Activated T-helper 1 cell treated with anti-CD3 and anti-CD28 coated beads, Interleukin-2, amount 50 U/mL, for 16 hours (primary cell): Measurements from ENCODE around the gene SRSF7.
"Not testable (repeated sequence)": the region's sequence is repeated elsewhere in the genome, so short reads cannot be mapped to it uniquely, and the experiment has no call there.

Source experiments
- DNase-seq, 2 donors: peaks; one replicate each; pipeline ENCODE4 v3.0.0-alpha.2; 2020; ENCODE audit warnings: low read depth in 1 of 2, low spot score in 1 of 2

SRSF7 gene

DNA sequence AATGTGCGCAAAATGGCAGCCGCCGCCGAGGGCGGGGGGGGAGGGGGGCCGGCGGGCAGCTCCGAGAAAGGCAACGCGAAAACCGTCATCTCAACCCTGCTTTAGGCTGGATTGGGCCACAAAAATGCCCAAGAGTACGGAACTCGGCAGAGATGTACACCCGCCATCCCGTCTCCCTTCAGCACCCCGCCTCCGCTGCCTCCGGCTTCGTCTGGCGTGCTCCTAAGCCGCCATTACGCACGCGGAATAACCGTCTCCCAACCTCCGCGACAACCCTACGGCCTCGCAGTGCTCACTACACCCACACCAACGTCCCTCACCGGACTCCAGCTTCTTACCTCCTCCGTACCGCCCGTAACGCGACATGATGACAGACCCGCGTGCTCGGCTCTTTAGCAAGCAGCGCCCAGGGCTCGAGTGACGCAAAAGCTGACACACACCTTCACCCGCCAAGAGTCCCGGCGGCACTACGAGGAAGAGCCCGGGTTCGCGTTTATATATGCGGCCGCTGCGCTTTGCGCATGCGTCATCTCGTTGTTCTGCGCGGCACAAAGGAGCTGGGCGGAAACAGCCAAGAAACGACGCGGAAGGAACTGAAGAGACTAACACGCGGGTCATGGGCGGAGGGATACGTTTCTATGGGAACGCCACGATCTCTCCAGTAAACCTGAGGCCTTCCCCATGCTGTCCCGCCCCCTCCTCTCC, at the start of gene SRSF7:
SRSF7 (minus strand) TSS at position 471 of the 705 bp plus-strand sequence; CDS start at position 366, 105 bp downstream.
- peak; percentile 97 to 98 for DNase-seq

DNA sequence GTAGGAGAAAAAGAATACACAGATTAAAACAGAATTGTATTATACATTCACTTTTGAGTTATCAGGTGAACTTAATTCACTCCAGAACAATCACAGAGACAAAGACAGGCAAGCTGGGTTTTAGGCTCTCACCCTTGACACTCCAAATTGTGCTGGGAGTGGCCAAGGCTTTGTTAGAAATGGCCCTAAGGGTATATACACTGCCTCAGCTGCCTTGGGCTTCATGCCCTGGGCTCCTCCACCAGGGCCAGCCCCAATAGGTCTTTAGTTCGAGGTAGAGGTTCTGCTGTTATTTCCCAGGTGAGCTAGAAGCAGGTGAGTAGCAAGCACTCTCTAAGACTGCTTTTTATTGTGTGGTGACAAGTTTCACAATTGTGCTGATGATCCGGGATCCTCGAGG, 46.8 kb upstream of the SRSF7 start:
- no peak for DNase-seq

DNA sequence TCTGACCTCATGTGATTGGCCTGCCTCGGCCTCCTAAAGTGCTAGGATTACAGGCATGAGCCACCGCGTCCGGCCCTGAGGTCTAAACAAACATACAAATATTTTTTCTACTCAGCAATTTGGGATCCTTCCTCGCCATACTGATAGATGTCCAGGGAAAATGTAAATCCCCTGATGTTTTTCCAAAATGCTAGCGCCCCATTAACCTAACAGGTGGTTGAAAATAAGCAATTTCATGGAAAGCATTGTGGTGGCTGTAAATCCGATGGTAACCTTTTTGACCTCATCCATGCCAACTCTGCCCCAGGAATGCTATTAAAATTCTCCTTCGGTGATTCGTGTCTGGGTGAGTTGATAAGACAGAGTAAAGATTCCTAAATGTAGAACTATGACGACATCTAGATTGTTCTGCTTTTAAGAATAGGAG, 46.1 kb upstream of the SRSF7 start:
- no peak for DNase-seq

DNA sequence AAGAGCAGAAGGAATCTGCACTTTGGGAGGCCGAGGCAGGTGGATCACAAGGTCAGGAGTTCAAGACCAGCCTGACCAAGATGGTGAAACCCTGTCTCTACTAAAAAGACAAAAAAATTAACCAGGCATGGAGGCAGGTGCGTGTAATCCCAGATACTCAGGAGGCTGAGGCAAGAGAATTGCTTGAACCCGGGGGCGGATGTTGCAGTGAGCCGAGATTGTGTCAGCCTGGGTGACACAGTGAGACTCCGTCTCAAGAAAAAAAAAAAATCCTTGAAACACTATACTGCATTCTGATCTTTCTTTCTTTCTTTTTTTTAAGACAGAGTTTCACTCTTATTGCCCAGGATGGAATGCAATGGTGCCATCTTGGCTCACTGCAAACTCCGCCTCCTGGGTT, 43.9 kb upstream of the SRSF7 start:
- DNase-seq = not testable (repeated sequence)

DNA sequence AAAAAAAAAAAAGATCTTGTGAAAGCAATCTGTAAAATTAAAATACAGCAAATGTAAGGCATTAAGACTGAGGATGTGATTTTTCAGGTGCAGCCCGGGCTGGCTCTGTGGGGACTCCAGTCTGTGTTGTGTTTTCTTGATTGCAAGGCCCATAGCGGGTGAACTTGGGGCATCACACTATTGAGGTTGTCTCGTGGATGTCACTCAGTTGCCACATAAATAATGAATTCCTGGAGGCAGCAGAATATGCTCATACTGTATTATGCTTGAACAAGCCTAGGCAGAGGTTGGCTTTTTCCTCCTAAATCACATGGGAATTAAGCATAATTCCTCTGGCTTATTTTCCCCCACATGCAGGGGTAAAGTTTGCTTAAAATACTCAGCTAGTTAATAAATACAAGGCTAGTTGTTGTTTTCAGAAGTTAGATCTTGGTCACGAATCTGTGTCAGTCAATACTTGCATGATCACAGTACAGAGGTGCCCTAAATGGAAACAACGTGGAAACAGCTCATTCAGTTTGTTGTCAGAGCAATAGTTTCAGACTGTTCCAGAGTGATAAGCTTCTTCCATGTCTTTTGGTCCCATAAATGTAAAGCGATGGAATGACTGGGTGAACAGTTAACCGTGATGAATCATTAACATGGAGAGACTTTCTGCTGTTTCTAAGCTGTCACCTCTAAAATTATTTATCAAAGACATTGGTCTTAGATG, 43.2 kb upstream of the SRSF7 start:
- no peak for DNase-seq

DNA sequence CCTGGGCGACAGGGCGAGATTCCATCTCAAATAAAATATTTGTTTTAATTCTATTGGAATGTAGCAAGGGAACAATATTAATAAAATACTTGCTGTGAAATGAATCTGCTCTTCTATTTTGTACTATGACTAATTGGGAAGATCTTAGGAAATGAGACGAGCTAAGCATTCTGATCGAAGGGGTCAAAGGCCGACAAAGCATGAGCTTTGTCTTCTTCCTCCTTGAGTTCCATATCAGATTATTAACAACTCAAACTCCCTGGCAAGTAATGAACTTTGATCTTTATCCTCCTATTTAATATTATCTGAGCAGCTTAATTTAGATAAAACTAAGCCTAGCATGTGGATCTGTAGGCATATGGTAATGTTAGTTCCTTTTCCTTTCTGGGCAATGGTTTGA, 42.4 kb upstream of the SRSF7 start:
- DNase-seq = no peak

DNA sequence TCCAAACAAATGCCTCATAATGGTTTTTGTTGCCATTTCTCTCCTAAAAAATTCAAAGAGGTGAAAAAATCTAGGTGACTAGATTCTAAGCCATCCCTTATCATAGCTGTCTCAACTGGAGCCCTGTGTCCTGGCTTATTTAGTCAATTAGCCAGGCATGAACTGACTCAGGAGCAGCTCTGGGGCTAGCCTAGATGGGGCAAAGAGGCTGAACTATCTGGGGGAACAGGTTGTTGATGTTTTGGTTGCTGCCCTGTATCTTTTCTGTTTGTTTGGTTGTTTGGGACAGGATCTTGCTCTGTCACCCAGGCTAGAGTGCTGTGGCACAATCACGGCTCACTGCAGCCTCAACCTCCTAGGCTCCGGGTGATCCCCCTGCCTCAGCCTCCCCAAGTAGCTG, 41.6 kb upstream of the SRSF7 start:
- DNase-seq = no peak

DNA sequence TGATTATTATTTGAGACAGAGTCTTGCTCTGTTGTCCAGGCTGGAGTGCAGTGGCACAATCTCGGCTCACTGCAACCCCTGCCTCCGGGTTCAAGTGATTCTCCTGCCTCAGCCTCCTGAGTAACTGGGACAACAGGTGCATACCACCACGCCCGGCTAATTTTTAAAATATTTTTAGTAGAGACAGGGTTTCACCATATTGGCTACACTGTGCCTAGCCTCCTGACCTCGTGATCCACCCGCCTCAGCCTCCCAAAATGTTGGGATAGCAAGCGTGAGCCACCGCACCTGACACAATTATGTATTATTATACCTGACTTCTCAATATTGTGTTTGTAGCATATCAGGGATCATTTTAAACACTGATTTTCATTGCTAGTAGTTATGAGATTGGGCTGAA, 41.2 kb upstream of the SRSF7 start:
- not testable (repeated sequence) for DNase-seq

DNA sequence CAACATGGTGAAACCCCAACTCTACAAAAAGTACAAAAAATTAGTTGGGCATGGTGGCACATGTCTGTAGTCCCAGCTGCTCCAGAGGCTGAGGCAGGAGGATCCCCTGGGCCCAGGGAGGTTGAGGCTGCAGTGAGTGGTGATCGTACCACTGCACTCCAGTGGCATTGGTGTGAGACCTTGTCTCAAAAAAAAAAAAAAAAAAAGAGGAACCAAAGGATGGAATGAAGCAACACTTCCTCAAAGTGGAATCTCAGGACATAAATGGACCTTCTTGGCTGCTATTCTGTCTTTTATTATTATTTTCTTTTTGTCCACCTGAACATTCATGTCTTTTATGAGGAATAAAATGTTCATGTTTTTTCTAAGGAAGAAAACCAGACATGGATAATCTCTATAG, 40.6 kb upstream of the SRSF7 start:
- no peak for DNase-seq

DNA sequence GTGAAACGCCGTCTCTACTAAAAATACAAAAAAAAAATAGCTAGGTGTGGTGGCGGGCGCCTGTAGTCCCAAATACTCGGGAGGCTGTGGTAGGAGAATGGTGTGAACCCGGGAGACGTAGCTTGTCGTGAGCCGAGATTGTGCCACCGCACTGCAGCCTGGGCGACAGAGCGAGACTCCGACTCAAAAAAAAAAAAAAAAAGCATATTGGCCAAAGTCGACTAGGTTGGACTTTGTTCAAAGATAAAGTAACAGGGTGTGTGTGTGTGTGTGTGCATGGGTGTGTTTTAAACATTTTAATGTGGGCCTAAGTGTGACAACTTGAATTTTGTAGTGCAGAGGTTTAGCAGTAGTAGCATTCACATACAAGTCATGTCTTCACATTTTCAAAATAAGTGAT, 38.5 kb upstream of the SRSF7 start:
- no peak for DNase-seq

DNA sequence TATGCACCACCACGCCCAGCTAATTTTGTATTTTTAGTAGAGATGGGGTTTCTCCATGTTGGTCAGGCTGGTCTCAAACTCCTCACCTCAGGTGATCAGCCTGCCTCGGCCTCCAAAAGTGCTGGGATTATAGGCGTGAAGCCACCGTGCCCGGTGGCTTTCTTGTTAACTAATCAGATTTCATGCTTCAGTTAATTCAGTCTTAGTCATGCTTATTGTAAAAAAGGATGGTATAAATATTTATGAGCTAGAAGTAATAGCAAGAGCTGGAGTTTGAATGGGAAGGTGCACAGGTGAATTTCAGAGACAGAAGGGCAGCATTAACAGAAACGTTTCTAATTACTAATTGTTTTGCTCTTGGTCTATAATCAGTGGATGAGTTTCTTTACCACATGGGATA, 37.1 kb upstream of the SRSF7 start:
- DNase-seq = no peak

DNA sequence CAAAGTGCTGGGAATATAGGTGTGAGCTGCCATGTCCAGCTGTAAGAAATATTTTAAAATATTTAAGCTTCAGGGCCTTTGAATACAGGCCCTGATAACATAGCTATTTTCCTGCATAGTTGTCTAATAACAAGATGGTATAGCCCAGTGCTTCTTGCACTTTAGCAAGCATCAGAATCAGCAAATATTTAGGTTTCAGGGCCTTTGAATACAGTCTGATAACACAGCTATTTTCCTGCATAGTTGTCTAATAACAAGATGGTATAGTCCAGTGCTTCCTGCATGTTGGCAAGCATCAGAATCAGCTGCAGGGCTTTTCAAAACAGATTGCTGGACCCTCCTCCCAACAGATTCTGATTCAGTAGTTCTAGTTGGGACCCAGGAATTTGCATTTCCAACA, 32.4 kb upstream of the SRSF7 start:
- no peak for DNase-seq

DNA sequence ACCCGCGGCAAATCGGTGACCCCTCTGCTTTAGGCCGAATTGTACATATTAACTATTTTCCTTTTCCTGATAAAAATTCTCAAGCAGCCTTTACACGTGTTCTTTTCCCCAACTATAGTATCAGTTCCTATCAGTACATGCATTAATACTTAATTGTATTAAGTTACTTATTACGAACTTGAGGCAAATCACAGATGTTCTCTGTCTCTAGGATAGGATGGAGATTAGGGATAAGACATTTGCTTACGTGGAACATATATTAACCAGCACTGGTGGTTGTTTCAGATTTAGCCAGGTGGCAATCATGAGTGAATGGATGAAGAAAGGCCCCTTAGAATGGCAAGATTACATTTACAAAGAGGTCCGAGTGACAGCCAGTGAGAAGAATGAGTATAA, 27.5 kb upstream of the SRSF7 start:
- no peak for DNase-seq

DNA sequence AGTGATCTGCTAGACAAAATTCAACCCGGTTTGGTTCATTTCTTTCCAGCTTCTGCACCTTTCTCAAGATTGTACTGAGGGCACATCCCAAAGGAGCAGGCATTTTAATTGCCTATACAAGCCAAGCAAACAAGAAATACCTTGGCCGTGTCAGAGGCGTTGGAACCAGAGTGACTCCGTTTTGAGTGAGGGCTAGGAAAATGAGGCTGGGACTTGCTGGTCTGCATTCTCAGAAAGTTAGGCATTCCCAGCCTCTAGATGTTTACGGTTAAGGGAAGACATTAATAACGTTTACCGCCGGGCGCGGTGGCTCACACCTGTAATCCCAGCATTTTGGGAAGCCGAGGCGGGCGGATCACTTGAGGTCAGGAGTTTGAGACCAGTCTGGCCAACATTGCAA, 25.4 kb upstream of the SRSF7 start:
- no peak for DNase-seq

DNA sequence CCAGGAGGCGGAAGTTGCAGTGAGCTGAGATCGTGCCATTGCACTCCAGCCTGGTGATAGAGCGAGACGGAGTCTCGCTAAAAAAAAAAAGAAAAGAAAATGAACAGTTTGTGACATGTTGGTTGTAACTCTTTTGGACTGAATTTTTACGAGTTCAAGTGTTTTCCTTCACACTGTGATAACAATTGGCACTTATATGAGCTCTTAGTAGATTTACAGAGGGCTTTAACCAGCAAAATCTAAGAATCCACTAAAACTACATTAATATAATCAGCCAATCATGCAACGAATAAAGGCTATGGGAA, 24.7 kb upstream of the SRSF7 start:
- no peak for DNase-seq

DNA sequence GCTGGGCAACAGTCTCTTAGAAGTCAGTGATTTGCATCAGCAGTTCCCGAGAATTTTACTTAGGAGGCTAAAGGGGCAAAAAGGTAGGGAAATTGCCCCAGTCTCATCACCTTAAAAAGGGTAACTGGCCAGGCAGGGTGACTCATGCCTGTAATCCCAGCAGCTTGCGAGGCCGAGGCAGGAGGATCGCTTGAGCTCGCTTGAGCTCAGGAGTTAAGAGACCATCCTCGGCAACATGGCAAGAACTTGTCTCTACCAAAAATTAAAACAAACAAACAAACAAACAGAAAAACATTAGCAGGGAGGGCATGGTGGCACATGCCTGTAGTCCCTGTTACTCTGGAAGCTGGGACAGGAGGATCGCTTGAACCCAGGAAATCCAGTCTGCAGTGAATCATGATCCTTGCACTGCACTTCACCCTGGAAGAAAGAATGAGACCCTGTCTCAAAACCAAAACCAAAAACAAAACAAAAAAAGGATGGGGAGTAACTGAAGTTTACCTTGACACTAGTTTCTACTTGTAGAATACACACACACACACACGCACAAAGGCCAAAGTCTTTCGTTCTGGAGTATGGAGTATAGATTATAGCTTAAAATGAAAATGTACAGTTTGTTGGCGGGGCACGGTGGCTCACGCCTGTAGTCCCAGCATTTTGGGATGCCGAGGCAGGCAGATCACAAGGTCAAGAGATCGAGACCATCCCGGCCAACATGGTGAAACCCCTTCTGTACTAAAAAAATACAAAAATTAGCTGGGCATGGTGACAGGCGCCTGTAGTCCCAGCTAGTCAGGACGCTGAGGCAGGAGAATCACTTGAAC, 24.1 kb upstream of the SRSF7 start:
- no peak for DNase-seq

DNA sequence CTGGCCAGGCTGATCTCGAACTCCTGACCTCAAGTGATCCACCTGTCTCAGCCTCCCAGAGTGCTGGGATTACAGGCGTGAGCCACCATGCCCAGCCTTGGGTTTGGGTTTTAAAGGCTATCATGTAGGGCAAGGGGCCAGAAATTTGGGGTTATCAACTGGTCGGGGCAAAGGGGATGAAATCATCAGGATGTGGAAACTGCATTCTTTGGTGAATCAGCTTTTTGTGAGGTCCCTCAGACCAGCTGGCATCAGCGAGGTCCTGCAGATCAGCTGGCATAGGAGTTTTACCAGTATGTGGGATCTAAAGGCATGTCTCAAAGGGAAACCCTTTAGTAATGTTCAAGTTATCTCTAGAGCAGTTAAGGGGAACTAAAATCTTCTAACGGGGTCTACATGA, 20.5 kb upstream of the SRSF7 start:
- no peak for DNase-seq

DNA sequence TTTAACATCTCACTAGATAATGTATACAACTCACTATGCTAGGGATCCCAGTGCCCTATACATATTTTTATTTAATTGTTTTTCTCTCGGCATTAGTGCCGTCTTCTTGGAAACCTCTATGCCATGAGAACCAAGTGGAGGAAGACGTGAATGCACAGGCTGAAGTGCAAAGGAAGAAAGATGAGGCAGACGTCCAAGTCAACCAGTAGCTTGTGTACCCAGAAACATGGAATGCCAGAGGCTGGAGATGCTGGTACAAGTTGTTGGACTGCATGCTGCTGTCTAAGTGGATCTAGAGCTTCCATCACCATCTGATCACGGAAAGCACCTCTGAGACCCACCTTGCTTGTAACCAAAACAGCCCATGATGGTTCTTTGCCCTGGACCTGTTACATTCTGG, 14.4 kb upstream of the SRSF7 start:
- DNase-seq = no peak

DNA sequence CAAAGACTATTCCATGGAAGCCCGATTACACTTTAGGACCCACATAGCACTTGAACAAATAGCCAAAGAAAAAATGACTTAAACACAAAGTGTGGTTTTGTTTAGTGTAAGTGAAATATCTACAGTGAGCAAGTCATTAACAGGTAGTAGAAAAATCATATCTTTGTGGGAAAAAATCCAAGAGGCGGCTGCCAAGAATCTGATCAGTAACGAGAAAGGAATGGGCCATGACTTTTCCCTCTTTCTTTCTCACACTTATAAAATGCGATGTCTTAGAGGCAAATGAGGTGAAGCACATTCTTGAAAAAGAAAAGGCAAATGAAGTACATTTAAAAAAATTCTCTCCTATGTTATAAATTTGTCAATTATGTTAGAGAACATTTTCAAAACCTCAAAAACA, 14.0 kb upstream of the SRSF7 start:
- no peak for DNase-seq

DNA sequence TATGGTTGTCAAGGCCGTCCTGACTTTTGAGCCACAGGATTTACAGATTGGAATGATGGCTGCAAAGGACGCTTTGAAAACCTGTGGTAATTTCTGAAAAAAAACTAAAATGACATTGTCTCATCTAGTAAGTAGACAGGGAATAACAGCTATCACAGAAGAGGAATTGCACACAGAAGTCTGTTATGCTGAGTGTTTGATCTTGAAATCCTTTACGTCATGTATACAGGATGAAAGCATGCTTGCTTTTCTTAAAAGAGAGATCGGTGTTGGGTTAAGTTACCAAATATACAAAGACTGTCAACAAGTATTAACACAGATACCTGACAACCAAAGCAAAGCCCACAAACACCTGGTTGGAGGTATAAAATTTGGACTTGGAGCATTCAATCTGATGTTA, 12.6 kb upstream of the SRSF7 start:
- no peak for DNase-seq

DNA sequence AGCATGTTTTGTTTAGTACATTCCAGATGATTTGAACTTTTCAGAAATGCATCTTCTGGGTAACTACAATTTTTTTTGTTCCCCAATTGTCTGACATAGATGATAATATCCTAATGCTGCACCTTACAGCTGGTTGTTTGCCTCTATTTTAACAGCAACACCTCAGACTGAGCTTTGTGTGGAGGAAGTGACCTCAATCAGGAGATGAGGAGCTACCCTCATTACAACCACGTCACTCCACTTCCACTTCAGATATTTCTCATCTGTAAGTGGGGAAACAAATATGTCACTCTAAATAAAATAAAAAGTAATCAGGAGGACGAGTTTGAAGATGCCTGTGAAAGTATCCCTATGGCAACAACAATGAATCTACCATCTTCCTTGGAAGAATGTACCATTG, 12.1 kb upstream of the SRSF7 start:
- no peak for DNase-seq

DNA sequence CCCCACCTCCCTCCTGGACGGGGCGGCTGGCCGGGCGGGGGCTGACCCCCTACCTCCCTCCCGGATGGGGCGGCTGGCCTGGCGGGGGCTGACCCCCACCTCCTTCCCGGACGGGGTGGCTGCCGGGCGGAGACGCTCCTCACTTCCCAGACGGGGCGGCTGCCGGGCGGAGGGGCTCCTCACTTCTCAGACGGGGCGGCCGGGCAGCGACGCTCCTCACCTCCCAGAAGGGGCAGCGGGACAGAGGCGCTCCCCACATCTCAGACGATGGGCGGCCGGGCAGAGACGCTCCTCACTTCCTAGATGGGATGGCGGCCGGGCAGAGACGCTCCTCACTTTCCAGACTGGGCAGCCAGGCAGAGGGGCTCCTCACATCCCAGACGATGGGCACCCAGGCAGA, 4.7 kb upstream of the SRSF7 start:
- not testable (repeated sequence) for DNase-seq
